NCI-H526 treated with DMSO at 0.1 percent for 48 hours (cell line): Measurements from ENCODE around the gene PFKFB3.
"Not testable (repeated sequence)": the region's sequence is repeated elsewhere in the genome, so short reads cannot be mapped to it uniquely, and the experiment has no call there.

Experiments
- DNase-seq: peaks from one replicate; lab custom pipeline; 2025; lab: John Stamatoyannopoulos, UW

The PFKFB3 gene

DNA sequence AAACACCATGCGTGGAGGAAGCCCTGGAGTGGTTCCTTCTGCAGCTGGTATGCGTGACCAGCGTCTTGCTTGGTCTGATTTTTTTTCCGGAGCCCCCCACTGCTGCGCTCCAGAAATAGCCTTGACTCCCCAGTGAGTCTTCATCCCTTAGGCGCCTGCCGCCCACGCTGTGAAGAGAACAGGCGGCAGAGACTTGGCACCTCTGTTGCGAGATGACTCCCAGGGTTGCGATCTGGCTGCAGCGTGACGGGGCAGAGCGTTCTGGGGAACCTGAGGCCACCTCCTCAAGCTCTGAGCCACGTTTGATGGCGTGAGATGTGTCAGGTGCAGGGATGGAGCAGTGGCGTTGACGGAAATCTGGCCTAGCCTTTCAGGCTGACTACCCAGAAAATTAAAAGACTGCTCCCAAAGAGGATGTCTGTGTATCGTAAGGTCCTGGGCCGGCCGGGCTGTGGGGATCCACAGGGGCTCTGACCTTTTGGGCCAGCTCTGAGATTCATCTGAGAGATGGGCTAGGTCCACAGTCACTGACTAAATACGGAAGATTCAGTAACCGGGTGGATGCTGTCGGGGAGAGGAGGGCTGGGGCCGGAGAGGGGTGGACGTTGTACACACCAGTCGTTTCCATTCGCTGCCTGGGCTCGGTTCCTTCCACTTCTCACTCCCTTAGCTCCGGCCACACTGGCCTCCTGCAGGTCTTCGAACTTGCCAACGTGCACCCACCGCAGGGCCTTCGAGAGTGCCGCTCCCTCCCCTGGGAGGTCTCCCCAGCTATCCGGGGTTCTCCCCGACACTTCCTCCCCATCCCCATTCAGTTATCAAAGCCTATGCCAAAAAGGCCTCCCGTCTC, 33.8 kb downstream of the PFKFB3 start:
- DNase-seq, result no peak

DNA sequence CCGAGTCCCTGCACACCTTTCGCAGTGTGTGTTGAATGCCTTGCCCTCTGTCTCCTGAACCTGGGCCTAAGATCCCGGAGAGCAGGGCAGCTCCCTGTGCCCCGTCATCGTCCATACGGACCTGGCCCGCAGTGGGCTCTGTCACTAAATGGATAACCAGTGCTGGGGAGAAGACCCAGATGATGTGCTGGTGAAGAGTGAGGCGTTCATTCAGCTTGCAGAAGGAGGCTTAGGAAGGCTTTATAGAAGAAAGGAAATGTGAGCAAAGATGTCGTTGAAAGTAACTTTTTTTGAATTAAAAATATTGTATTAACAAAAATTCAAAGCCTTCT, 34.4 kb downstream of the PFKFB3 start:
- DNase-seq, result no peak

- not testable (repeated sequence) for DNase-seq
Measured at GRCh38 chr10:6238587-6239212, 36.0 kb downstream of the PFKFB3 start.

DNA sequence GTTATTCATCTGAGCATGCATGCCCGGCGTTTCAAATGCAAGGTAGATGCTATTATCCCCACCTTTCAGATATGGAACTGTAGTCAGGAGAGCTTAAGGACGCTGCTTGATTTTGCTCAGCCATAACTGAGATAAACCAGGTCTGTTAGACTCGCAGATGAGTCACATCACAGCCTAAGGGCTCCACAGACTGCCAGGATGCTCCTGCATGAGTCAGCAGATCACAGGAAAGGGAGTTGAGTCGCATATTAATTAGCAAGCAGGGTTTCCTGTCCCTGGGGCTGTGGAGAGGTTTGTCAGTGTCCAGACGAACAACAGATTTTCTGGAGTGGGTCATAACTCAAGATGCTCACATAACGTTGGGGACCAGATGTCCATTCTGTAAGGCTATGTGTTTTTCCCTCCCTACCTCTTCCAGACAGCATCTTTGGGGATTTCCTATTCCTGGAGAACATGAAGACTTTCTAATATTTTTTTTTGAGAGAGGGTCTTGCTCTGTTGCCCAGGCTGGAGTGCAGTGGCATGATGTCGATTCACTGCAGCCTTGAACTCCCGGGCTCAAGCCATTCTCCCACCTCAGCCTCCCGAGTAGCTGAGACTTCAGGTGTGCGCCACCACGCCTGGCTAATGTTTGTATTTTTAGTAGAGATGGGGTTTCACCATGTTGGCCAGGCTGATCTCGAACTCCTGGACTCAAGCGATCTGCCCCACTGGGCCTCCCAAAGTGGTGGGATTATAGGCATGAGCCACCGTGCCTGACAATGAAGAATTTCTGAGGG, 36.7 kb downstream of the PFKFB3 start:
- no peak for DNase-seq

DNA sequence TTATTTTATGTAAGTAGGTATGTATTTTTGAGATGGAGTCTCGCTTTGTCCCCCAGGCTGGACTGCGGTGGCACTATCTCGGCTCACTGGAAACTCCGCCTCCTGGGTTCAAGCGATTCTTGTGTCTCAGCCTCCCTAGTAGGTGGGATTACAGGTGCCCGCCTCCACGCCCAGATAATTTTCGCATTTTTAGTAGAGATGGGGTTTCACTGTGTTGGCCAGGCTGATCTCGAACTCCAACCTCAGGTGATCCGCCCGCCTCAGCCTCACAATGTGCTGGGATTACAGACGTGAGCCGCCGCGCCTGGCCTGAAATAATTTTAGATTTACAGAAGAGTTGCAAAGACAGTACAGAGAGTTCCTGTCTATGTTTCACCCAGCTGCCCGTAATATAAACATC, 37.5 kb downstream of the PFKFB3 start:
- DNase-seq, result no peak

DNA sequence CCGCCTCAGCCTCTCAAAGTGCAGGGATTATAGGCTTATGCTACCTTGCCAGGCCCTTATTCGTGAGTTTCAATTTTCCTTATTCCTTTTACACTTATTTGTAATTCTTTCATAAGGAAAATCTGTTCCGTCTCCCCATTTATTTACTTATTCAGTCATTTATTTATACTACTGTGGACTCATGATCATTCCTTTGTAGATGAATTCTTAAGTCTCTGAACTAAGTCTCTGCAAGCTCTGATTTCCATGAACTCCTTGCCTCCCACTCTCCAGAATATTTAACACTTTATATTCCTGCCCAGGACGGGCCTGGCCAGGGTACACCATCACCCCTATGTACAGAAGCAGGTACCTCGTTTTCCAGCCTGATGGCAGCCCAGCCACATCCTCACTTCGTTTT, 39.4 kb downstream of the PFKFB3 start:
- no peak for DNase-seq

GRCh38 chr10:6244510-6244909, 41.8 kb downstream of the PFKFB3 start:
- DNase-seq, result no peak

- DNase-seq, result no peak
Measured at GRCh38 chr10:6247041-6247712, 44.4 kb downstream of the PFKFB3 start.

DNA sequence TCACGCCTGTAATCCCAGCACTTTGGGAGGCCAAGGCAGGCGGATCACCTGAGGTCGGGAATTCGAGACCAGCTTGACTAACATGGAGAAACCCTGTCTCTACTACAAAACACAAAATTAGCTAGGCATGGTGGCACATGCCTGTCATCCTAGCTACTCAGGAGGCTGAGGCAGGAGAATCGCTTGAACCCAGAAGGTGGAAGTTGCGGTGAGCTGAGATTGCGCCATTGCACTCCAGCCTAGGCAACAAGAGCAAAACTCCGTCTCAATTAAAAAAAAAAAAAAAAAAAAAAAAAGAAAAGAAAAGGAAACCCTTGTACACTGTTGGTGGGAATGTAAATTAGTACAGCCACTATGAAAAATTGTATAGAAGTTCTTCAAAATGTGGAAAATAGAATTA, 46.2 kb downstream of the PFKFB3 start:
- DNase-seq, result not testable (repeated sequence)

DNA sequence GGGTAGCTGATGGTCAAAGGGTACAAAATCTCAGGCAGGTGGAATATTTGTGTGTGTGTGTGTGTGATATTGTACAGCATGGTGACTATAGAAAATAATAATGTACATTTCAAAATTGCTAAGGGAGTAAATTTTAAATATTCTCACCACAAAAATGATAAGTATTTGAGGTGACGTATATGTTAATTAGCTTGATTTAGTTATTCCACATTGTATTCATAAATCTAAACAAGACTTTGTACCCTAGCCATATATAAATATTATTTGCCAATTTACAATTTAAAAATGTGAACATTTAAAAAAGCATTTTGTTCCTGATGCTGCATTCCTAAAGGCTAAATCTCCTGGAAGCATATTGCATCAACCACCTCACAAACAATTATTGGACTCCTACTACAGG, 47.0 kb downstream of the PFKFB3 start:
- DNase-seq, result no peak

DNA sequence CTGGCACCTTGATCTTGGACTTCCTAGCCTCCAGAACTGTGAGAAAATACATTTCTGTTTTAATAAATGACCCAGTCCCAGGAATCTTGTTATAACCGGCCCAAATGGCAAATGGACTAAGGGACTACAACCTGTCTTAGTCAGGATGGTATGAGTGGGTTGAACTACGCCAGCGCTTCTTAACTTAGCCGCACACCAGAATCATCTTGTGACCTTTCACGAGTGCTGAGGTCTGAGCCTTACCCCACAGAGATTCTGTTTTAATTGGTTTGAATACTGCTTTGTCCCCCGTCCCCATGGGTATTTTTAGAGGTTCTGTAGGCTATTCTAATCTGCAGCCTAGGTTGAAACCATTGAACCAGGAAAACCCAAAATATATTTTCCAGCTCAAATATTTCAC, 48.0 kb downstream of the PFKFB3 start:
- DNase-seq, result no peak

GRCh38 chr10:6254201-6254600, 51.5 kb downstream of the PFKFB3 start:
- DNase-seq, result no peak

- DNase-seq, result no peak
Measured at GRCh38 chr10:6255548-6256061, 52.9 kb downstream of the PFKFB3 start.

- DNase-seq, result no peak
Measured at GRCh38 chr10:6256439-6256838, 53.7 kb downstream of the PFKFB3 start.

DNA sequence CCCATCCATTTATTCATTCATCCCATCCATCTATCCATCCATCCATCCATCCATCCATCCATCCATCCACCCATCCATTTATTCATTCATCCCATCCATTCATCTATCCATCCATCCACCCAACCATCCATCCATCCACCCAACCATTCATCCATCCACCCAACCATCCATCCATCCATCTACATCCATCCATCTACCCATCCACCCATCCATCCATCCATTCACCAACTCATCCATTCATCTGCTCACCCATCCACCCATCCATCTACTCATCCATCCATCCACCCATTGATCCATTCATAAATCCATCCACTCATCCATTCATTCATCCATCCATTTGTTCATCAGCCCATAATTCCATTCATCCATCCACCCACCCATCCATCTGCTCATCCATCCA, 56.4 kb downstream of the PFKFB3 start:
- DNase-seq, result no peak

- no peak for DNase-seq
Measured at GRCh38 chr10:6260843-6261242, 58.1 kb downstream of the PFKFB3 start.

DNA sequence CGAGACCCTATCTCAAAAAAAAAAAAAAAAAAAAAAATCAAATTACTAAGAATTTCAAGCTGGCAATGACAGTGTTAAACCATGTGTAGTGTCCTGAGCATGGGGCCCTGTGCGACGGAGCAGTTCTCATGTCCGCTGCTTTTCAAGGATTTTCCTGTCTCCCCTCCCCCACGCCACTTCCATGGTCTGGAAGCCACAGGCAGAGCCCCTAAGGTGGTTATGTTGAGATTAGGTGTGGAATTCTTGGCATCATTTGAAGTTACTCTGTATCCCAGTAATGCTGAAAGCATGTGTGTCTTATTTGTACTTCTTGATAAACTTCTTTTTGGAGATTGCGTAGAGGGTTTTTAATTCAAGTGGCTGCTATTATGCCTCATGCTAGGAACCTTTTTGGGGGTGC, 65.2 kb downstream of the PFKFB3 start:
- DNase-seq, result no peak

GRCh38 chr10:6269432-6269831, 66.7 kb downstream of the PFKFB3 start:
- no peak for DNase-seq

GRCh38 chr10:6269953-6270867, 67.5 kb downstream of the PFKFB3 start:
- no peak for DNase-seq

GRCh38 chr10:6270951-6271350, 68.2 kb downstream of the PFKFB3 start:
- no peak for DNase-seq

GRCh38 chr10:6271663-6272062, 68.9 kb downstream of the PFKFB3 start:
- DNase-seq, result no peak
